Thyroid gland (tissue), 4 donors: ENCODE data around the gene BMERB1. TPM values are rescaled to one million over a fixed set of nuclear protein-coding genes. Genes with fewer than 3 reads are reported as not detected.

ENCODE experiments used
- DNase-seq, 2 donors: peaks; one replicate each; pipeline ENCODE4 v3.0.0-alpha.2; 2019
- H3K27ac ChIP-seq, 3 donors: fragments of 200-600 bp; sonication (generic); 1 replicate in 2 of 3; 2 replicates in 1 of 3; pipeline ENCODE4 v1.5.1; 2016 to 2019; ENCODE audit warnings: mild to moderate bottlenecking in 1 of 3, moderate library complexity in 1 of 3
- H3K27me3 ChIP-seq: fragments of 200-600 bp; sonication (generic); one replicate; pipeline ENCODE4 v1.5.1; 2019
- H3K36me3 ChIP-seq, 2 donors: fragments of 200-600 bp; sonication (generic); one replicate each; pipeline ENCODE4 v1.5.1; 2016 to 2019
- H3K4me1 ChIP-seq, 2 donors: fragments of 200-600 bp; sonication (generic); one replicate each; pipeline ENCODE4 v1.5.1; 2017 to 2019
- H3K4me3 ChIP-seq, 3 donors: fragments of 200-600 bp; sonication (generic); replicated peaks in 1 of 3; 1 replicate in 2 of 3; 2 replicates in 1 of 3; pipeline ENCODE4 v1.5.1; 2016; ENCODE audit warnings: mild to moderate bottlenecking in 1 of 3
- H3K9me3 ChIP-seq: fragments of 200-600 bp; sonication (generic); one replicate; pipeline ENCODE4 v1.5.1; 2017
- CTCF ChIP-seq, 6 experiments: fragments of 200-600 bp in 3 of 6; fragments of 450-650 bp in 3 of 6; sonication (generic) in 3 of 6; IDR thresholded peaks; one replicate each; pipeline ENCODE4 v1.5.1; 2016 to 2019; ENCODE audit warnings: antibody characterized with exemption in 6 of 6, mild to moderate bottlenecking in 2 of 6, inconsistent platforms in 1 of 6, moderate library complexity in 1 of 6
- POLR2A ChIP-seq, 2 donors: fragments of 450-650 bp; IDR thresholded peaks; one replicate each; pipeline ENCODE4 v1.6.1; 2017; ENCODE audit warnings: antibody characterized with exemption in 2 of 2, mild to moderate bottlenecking in 2 of 2, moderate library complexity in 1 of 2
- WGBS, 2 donors: methylation state at CpG; one replicate each; pipeline ENCODE4 v1.1.5; 2017; 5-methylcytosine and 5-hydroxymethylcytosine counted together
- intact Hi-C: fragments of 100-400 bp; cut with DNase I; formaldehyde crosslinking; loops from one replicate; pipeline ENCODE4 v1.15.1; 2023
- total RNA-seq, 4 donors: library from RNA; depleted of rRNA; stranded (reverse); fragments of >200 nt; gene quantifications; one replicate each; pipeline ENCODE4 v1.2.3, GENCODE V29; 2016

BMERB1 gene
- total RNA-seq, 4 donors from 2014 or later: 13.7 to 31.0 (median 23.0) TPM

- intact Hi-C loops: no loop called here
- Histone ChIP-seq H3K4me3 (no peak overlapping the region), H3K9me3 (no peaks in the 10 kb centered on the region), H3K27me3 (no peaks in the 10 kb centered on the region), H3K4me1 (no peaks in the 10 kb centered on the region), H3K36me3 (no peaks in the 10 kb centered on the region), H3K27ac (no peak overlapping the region)
- TF ChIP-seq POLR2A (IDR thresholded peaks at IDR 0.05): no peak
- no peak for TF ChIP-seq CTCF (IDR thresholded peaks at IDR 0.05)
- DNase-seq: no peak
- 90 to 95% methylated on average over 3 of the region's 3 CpGs for WGBS, 2 donors
Measured at GRCh38 chr16:15457400-15457799, 23.0 kb downstream of the BMERB1 start.

- intact Hi-C loops: no loop called here
- Histone ChIP-seq H3K27me3 (no peaks in the 10 kb centered on the region), H3K4me3 (no peak overlapping the region), H3K9me3 (no peaks in the 10 kb centered on the region), H3K27ac (no peak overlapping the region), H3K4me1 (no peaks in the 10 kb centered on the region), H3K36me3 (no peaks in the 10 kb centered on the region)
- DNase-seq: no peak
- TF ChIP-seq CTCF (IDR thresholded peaks at IDR 0.05) (no peak), POLR2A (IDR thresholded peaks at IDR 0.05) (no peak)
- WGBS, 2 donors: 52 to 55% methylated on average over 4 of the region's 4 CpGs
Measured at GRCh38 chr16:15457958-15458357, 23.6 kb downstream of the BMERB1 start.

- no peak overlapping the region for H3K4me3 ChIP-seq
- H3K27me3 ChIP-seq: no peaks in the 10 kb centered on the region
- no peak for DNase-seq
- H3K36me3 ChIP-seq: no peaks in the 10 kb centered on the region
- TF ChIP-seq POLR2A (IDR thresholded peaks at IDR 0.05) (no peak), CTCF (IDR thresholded peaks at IDR 0.05) (no peak)
- intact Hi-C loops: no loop called here
- no peaks in the 10 kb centered on the region for H3K9me3 ChIP-seq
- H3K4me1 ChIP-seq: no peaks in the 10 kb centered on the region
- no peak overlapping the region for H3K27ac ChIP-seq
- 82 to 91% methylated on average over 1 of the region's 1 CpG for WGBS, 2 donors
Measured at GRCh38 chr16:15459791-15460190, 25.4 kb downstream of the BMERB1 start.

- intact Hi-C loops: no loop called here
- no peak for TF ChIP-seq POLR2A (IDR thresholded peaks at IDR 0.05)
- no peak for TF ChIP-seq CTCF (IDR thresholded peaks at IDR 0.05)
- no peaks in the 10 kb centered on the region for H3K4me1 ChIP-seq
- 85 to 97% methylated on average over 3 of the region's 3 CpGs for WGBS, 2 donors
- no peaks in the 10 kb centered on the region for H3K36me3 ChIP-seq
- no peak overlapping the region for H3K4me3 ChIP-seq
- DNase-seq: no peak
- H3K9me3 ChIP-seq: no peaks in the 10 kb centered on the region
- no peaks in the 10 kb centered on the region for H3K27me3 ChIP-seq
- H3K27ac ChIP-seq: no peak overlapping the region
Measured at GRCh38 chr16:15460601-15461000, 26.2 kb downstream of the BMERB1 start.

- no peaks in the 10 kb centered on the region for H3K9me3 ChIP-seq
- no peaks in the 10 kb centered on the region for H3K27me3 ChIP-seq
- intact Hi-C loops: no loop called here
- H3K27ac ChIP-seq: no peak overlapping the region
- no peaks in the 10 kb centered on the region for H3K4me1 ChIP-seq
- H3K36me3 ChIP-seq: no peaks in the 10 kb centered on the region
- TF ChIP-seq CTCF (IDR thresholded peaks at IDR 0.05) (no peak), POLR2A (IDR thresholded peaks at IDR 0.05) (no peak)
- no peak overlapping the region for H3K4me3 ChIP-seq
- no peak for DNase-seq
- 89 to 92% methylated on average over 6 of the region's 6 CpGs for WGBS, 2 donors
Measured at GRCh38 chr16:15461376-15461775, 27.0 kb downstream of the BMERB1 start.
